Measurements from ENCODE around the gene MND1.
"Not testable (repeated sequence)": the region's sequence is repeated elsewhere in the genome, so short reads cannot be mapped to it uniquely, and the experiment has no call there.

MND1 gene

GRCh38 chr4:153450544-153450917, 106.0 kb downstream of the MND1 start:
- DNase-seq (ENCODE audit: low read depth, low spot score), result no peak
- H3K36me3 ChIP-seq (ENCODE audit: insufficient read depth, insufficient read length, low read length), result no peaks in the 10 kb centered on the region
- TF ChIP-seq SUZ12 (IDR thresholded peaks at IDR 0.05; ENCODE audit: extremely low read depth, insufficient read depth, insufficient read length) (no peak), YY1 (IDR thresholded peaks at IDR 0.05; ENCODE audit: insufficient read depth, insufficient read length) (no peak), ZNF274 (IDR thresholded peaks at IDR 0.05; ENCODE audit: low read depth, low read length) (no peak)
- peaks cover 5% of the 10 kb centered on the region for H3K4me1 ChIP-seq (ENCODE audit: insufficient read depth, insufficient read length)
- no peaks in the 10 kb centered on the region for H3K27me3 ChIP-seq (ENCODE audit: insufficient read depth, insufficient read length)
- no peaks in the 10 kb centered on the region for H3K9me3 ChIP-seq (ENCODE audit: insufficient read depth, low read length)
- H3K4me3 ChIP-seq (ENCODE audit: insufficient read length, low read depth), result no peak overlapping the region
- H3K9ac ChIP-seq (ENCODE audit: insufficient read length, low read depth), result no peak overlapping the region

DNA sequence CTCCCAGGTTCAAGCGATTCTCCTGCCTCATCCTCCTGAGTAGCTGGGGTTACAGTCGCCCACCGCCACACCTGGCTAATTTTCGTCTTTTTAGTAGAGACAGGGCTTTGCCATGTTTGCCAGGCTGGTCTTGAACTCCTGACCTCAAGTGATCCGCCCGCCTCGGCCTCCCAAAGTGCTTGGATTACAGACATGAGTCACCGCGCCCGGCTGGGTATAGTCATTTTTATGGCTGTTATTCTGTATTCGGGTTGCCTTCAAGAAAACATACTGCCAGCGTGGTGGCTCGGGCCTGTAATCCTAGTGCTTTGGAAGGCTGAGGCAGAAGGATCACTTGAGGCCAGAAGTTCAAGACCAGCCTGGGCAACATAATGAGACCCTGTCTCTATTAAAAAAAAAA, 106.7 kb downstream of the MND1 start:
- not testable (repeated sequence) for H3K27me3 ChIP-seq (ENCODE audit: insufficient read depth, insufficient read length); H3K4me1 ChIP-seq (ENCODE audit: insufficient read depth, insufficient read length); H3K9me3 ChIP-seq (ENCODE audit: insufficient read depth, low read length); H3K36me3 ChIP-seq (ENCODE audit: insufficient read depth, insufficient read length, low read length); H3K4me3 ChIP-seq (ENCODE audit: insufficient read length, low read depth); DNase-seq (ENCODE audit: low read depth, low spot score); H3K9ac ChIP-seq (ENCODE audit: insufficient read length, low read depth)

GRCh38 chr4:153451911-153452657, 107.6 kb downstream of the MND1 start:
- peaks cover 5% of the 10 kb centered on the region for H3K4me1 ChIP-seq (ENCODE audit: insufficient read depth, insufficient read length)
- DNase-seq (ENCODE audit: low read depth, low spot score), result no peak
- no peaks in the 10 kb centered on the region for H3K9me3 ChIP-seq (ENCODE audit: insufficient read depth, low read length)
- no peak overlapping the region for H3K4me3 ChIP-seq (ENCODE audit: insufficient read length, low read depth)
- TF ChIP-seq ZNF274 (IDR thresholded peaks at IDR 0.05; ENCODE audit: low read depth, low read length), result no peak
- TF ChIP-seq SUZ12 (IDR thresholded peaks at IDR 0.05; ENCODE audit: extremely low read depth, insufficient read depth, insufficient read length), result no peak
- no peak for TF ChIP-seq YY1 (IDR thresholded peaks at IDR 0.05; ENCODE audit: insufficient read depth, insufficient read length)
- no peak overlapping the region for H3K9ac ChIP-seq (ENCODE audit: insufficient read length, low read depth)
- H3K27me3 ChIP-seq (ENCODE audit: insufficient read depth, insufficient read length), result no peaks in the 10 kb centered on the region
- no peaks in the 10 kb centered on the region for H3K36me3 ChIP-seq (ENCODE audit: insufficient read depth, insufficient read length, low read length)

DNA sequence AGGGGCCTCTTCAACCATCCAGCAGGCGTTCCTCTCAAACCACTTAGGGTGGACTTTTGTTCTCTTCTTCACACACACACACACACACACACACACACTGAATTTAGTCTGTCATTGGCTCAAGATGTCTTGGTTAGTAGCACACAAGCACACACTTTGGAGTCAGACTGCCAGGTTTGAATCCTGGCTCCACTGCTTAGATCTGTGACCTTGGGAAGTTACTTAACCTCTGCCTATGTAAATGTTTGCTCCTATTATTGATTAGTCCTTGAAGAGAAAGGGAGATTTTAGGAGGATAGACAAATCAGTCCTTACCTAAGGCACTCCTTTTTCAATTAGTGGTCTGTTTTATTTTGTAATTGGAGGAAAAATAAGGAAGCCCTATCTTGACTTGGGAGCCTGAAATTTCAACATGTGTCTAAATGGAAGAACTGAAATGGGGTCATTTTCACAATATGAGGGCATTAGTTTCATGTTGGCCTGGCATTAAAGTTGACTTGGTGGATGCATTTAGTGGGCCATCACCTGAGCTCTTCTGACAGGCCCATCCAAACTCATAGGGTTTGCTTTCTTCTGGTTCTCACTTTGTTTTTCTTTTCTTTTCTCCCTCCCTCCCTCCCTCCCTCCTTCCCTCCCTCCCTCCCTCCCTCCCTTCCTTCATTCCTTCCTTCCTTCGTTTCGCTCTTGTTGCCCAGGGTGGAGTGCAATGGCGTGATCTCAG, 108.3 kb downstream of the MND1 start:
- Histone ChIP-seq H3K4me3 (ENCODE audit: insufficient read length, low read depth) (no peak overlapping the region), H3K4me1 (ENCODE audit: insufficient read depth, insufficient read length) (peaks cover 5% of the 10 kb centered on the region), H3K9ac (ENCODE audit: insufficient read length, low read depth) (no peak overlapping the region), H3K9me3 (ENCODE audit: insufficient read depth, low read length) (no peaks in the 10 kb centered on the region), H3K36me3 (ENCODE audit: insufficient read depth, insufficient read length, low read length) (no peaks in the 10 kb centered on the region), H3K27me3 (ENCODE audit: insufficient read depth, insufficient read length) (no peaks in the 10 kb centered on the region)
- TF ChIP-seq SUZ12 (IDR thresholded peaks at IDR 0.05; ENCODE audit: extremely low read depth, insufficient read depth, insufficient read length) (no peak), ZNF274 (IDR thresholded peaks at IDR 0.05; ENCODE audit: low read depth, low read length) (no peak), YY1 (IDR thresholded peaks at IDR 0.05; ENCODE audit: insufficient read depth, insufficient read length) (no peak)
- DNase-seq (ENCODE audit: low read depth, low spot score), result no peak

DNA sequence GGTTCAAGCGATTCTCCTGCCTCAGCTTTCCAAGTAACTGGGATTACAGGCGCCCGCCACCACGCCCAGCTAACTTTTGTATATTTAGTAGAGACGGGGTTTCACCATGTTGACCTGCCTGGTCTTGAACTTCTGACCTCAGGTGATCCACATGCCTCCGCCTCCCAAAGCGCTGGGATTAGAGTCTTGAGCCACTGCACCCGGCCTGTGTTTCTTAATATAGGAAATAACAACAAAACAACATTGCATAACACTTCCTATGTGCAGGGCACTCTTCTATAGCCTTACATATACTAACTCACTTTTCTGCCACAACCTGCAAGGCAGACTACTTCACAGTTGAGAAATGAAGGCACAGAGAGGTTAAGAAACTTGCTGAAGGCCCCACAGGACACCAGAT, 108.9 kb downstream of the MND1 start:
- DNase-seq (ENCODE audit: low read depth, low spot score), result no peak
- Histone ChIP-seq H3K27me3 (ENCODE audit: insufficient read depth, insufficient read length) (no peaks in the 10 kb centered on the region), H3K9ac (ENCODE audit: insufficient read length, low read depth) (no peak overlapping the region), H3K4me3 (ENCODE audit: insufficient read length, low read depth) (no peak overlapping the region), H3K9me3 (ENCODE audit: insufficient read depth, low read length) (no peaks in the 10 kb centered on the region), H3K4me1 (ENCODE audit: insufficient read depth, insufficient read length) (peaks cover 5% of the 10 kb centered on the region), H3K36me3 (ENCODE audit: insufficient read depth, insufficient read length, low read length) (no peaks in the 10 kb centered on the region)
- TF ChIP-seq YY1 (IDR thresholded peaks at IDR 0.05; ENCODE audit: insufficient read depth, insufficient read length) (no peak), SUZ12 (IDR thresholded peaks at IDR 0.05; ENCODE audit: extremely low read depth, insufficient read depth, insufficient read length) (no peak), ZNF274 (IDR thresholded peaks at IDR 0.05; ENCODE audit: low read depth, low read length) (no peak)

DNA sequence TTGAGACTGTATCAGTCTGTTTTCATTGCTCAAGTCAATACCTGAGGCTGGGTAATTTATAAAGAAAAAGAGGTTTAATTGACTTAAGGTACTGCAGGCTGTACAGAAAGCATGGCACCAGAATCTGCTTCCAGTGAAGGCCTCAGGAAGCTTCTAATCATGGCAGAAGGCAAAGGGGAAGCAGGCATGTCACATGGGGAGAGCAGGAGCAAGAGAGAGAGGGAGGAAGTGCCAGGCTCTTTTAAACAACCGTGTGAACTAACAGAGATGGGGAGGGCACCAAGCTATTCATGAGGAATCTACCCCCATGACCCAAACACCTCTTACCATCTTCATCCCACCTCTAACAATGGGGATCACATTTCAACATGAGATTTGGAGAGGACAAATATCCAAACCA, 114.5 kb downstream of the MND1 start:
- Histone ChIP-seq H3K9me3 (ENCODE audit: insufficient read depth, low read length) (no peaks in the 10 kb centered on the region), H3K36me3 (ENCODE audit: insufficient read depth, insufficient read length, low read length) (no peaks in the 10 kb centered on the region), H3K4me1 (ENCODE audit: insufficient read depth, insufficient read length) (no peaks in the 10 kb centered on the region), H3K4me3 (ENCODE audit: insufficient read length, low read depth) (no peak overlapping the region), H3K9ac (ENCODE audit: insufficient read length, low read depth) (no peak overlapping the region), H3K27me3 (ENCODE audit: insufficient read depth, insufficient read length) (no peaks in the 10 kb centered on the region)
- DNase-seq (ENCODE audit: low read depth, low spot score), result no peak
- TF ChIP-seq SUZ12 (IDR thresholded peaks at IDR 0.05; ENCODE audit: extremely low read depth, insufficient read depth, insufficient read length) (no peak), ZNF274 (IDR thresholded peaks at IDR 0.05; ENCODE audit: low read depth, low read length) (no peak), YY1 (IDR thresholded peaks at IDR 0.05; ENCODE audit: insufficient read depth, insufficient read length) (no peak)

GRCh38 chr4:153461549-153461948, 117.1 kb downstream of the MND1 start:
- H3K27me3 ChIP-seq (ENCODE audit: insufficient read depth, insufficient read length); H3K36me3 ChIP-seq (ENCODE audit: insufficient read depth, insufficient read length, low read length); H3K9ac ChIP-seq (ENCODE audit: insufficient read length, low read depth); DNase-seq (ENCODE audit: low read depth, low spot score); H3K9me3 ChIP-seq (ENCODE audit: insufficient read depth, low read length); H3K4me3 ChIP-seq (ENCODE audit: insufficient read length, low read depth); H3K4me1 ChIP-seq (ENCODE audit: insufficient read depth, insufficient read length): not testable (repeated sequence)

Measured in NT2/D1 (cell line).